Camera-type eye (tissue), 1 donor: ENCODE measurements around the gene RABL2A. TPM values are rescaled to one million over a fixed set of nuclear protein-coding genes. Genes with fewer than 3 reads are reported as not detected.

ENCODE experiments used
- total RNA-seq: library from RNA; depleted of rRNA; stranded (reverse); fragments of >200 nt; gene quantifications from one replicate; pipeline ENCODE4 v1.2.3, GENCODE V29; 2014

Gene RABL2A
- total RNA-seq = 34.9 TPM

GRCh38 chr2:113626616-113627330, at the start of gene RABL2A:
Gene RABL2A (plus strand): TSS chr2:113627266. CDS start chr2:113628607, 1,341 bp downstream.

Other genes with a start within 250 kb of the RABL2A start
- 59.5 TPM for gene ZNG1B, start 189.6 kb upstream of the RABL2A start, total RNA-seq
- not detected for gene FOXD4L1, start 128.6 kb upstream of the RABL2A start, total RNA-seq
- 147 TPM for gene SLC35F5, start 129.4 kb downstream of the RABL2A start, total RNA-seq